Raji (cell line): ENCODE measurements around the gene ARHGAP15.

ENCODE experiments used
- POLR2A ChIP-seq: IDR thresholded peaks from 2 replicates; pipeline ENCODE4 v1.6.1; 2011; ENCODE audit warnings: low read depth, low read length, control low read depth; ENCODE audit not compliant: insufficient read depth

The ARHGAP15 gene

DNA sequence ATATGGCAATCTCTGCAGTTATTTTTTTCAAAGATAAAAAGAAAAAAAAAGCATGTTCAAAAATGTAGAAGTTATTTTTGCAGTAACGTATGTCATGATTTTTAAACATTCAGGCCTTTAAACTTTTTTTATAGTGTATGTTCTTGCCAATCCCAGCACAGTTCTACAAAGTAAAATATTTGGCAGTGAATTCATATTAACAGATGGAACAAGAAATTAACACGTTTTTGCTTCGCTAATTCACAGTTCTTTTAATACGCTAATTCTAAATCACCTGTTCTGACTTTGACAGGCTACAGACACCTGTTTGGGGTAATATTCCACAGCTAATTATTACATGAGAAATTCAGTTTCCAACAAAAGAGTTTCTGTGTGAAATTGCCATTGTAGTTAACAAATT lies 183.2 kb downstream of the ARHGAP15 start:
- TF ChIP-seq POLR2A = no peak

DNA sequence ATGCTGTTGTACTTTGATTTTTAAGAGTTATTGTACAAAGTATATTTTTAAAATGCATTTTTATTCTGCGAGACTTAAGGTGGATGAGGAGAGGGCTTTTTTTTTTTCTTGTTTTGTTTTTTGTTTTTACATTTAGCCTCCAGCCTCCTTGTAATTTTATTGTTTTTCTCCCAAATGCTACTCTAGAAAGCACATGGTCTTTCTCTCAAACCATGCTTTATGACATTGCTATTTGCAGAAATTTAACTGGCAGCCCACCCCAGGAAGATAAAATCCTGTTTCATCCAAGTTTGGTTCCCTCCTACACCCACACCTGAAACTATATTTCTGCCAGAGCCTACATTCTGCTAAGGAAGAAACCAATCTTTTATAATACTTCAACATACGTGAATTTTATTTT lies 184.6 kb downstream of the ARHGAP15 start:
- TF ChIP-seq POLR2A = no peak

DNA sequence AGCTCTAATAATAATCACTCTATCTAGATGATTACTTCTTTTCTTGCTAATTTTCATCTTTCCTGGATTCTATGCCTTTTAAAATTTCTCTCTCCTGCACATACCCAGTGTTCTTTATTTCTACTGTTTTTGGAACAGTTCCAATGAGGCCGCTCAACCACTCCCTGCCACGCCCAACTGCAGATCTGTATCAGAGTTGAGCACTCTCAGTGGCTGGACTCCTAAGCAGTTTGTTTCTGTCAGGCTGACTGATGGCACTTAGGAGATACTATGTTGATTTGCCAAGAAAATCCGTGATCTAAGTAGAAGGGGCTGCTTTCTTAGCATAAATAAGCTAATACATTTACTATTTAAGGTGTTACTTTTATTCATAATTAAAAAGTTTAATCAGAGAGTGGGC lies 192.8 kb downstream of the ARHGAP15 start:
- TF ChIP-seq POLR2A = no peak

DNA sequence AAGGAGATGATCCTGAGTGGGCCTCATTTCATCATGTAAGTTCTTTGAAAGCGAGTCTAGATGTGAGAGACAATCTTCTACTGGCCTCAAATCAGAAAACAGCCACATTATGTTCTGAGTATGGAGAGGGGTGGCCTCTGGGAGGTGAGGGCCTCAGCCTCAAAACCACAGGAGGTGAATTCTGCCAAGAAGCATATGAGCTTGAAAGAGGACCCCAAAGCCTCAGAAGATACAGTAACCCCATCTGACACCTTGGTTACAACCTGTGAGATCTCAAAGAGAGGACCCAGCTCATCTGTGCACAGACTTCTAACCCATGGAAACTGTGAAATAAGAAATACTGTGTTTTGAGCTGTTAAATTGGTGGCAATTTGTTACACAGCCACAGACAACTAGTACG lies 200.1 kb downstream of the ARHGAP15 start:
- TF ChIP-seq POLR2A = no peak

DNA sequence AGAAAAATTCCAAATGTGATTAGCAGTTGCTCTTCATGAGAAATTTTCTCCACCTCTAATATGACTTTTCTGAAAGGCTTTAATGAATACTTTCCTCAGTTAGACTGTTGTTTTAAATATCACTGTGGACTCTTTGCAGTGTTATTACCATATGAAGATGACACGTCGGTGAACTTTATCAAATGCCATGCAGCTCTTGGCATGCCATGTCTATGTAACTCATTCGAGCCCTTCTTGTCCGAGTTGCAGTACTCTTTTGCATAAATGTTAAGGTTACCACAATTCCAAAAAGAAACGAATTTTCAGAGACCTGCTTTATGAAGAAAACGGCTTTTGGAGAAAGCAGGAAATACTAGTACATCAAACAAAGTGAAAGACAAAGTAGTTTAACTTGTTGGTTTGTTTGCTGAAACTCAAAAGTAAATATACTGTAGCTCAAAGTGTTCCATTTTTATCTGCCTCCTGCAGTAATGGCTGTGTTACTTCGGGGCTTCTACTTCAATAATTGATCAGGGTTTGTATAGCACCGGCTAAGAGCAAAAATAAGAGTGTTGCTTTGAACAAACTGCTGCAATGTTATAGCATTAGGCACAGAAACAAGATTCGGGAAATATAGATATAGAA lies 204.1 kb downstream of the ARHGAP15 start:
- TF ChIP-seq POLR2A = no peak

DNA sequence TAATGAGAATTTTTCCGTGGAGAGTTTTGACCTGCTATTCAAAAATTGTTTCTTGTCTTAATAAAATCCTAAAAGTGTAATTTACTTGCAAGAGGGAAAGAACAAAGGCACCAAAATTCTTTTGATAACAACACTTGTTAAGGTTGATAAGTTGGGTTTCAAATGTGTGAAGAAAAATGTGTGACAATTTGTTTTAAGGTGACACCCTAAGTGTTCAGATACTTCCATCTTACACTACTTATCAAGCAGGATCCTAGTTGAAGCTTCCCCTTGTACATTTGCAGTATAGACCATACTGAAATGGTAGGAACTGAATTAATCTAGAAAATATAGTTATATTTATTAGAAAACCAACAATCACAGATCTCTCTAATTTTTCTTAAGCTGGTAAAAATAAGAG lies 204.6 kb downstream of the ARHGAP15 start:
- TF ChIP-seq POLR2A = no peak

DNA sequence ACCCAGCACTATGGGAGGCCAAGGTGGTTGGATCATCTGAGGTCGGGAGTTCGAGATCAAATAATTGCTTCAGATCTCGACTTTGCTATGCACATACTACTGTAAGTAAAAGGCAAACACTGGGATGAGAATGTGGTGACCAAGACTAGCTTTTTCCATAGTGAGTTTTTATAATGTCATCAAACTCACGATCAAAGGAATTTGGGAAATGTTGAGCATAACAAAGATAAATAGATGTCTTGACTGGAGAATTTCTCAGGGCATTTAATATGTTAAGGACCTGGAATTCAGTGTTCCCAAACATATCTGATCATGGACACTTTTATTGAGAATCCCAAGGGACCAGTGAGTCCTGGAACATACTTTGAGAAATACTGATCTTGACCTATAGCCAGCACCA lies 205.6 kb downstream of the ARHGAP15 start:
- no peak for TF ChIP-seq POLR2A

DNA sequence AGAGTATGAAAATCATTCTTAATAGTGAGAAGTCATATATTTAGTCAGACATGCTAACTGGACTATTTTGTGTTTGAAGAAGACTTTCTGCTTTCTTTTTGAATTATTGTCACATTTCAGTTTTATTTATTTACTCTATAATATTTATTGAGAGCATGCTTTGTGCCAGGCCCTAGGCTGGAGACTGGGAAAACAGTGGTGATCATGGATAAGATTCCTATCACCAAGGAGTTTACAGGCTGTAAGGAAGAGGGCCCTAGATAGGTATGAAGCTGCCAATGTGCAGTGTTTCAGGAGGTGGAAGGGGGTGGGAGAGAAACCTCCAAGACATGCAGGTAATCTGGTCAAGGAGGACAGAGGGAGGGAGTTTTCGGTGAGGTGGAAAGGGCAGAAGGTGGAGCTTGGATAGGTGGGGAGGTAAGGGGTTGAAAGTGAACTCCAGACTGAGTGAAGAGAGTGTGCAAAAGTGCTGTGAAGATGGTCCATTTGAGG lies 207.5 kb downstream of the ARHGAP15 start:
- TF ChIP-seq POLR2A = no peak

DNA sequence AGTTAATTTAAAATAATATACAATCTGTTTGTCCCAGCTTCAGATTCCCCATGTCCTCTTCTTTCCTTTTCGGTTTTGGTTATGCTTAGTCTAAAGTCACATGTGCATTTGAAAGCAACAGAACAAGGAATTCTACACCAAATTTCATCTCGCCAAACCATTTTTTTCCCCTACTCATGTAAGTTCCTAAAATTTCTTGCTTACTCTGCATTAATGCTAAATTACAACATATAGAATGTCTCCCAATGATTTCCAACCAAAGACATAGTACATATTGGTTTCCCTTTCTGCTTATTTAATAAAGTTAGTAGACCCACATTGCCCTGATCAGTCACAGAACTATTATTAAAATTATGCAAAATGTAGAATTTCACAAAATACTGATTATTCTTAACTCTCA lies 212.3 kb downstream of the ARHGAP15 start:
- TF ChIP-seq POLR2A = no peak

DNA sequence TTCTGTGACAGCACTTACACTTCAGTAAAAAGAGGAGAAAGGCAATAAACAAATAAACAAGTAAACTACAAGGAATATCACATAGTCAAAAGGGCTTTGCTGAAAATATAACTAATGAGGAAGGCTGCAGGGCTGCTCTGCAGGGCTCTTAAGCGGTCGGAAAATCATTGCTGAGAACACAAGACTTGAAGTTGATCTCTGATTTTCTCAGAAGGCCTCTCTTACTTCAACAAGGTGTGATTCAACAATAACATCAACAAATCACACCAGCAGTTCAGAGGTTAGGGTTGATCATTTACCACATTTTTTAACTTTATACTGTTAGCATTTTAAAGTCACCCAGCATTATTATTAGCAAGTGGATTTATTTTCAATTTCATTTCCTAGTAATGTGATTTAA lies 215.6 kb downstream of the ARHGAP15 start:
- TF ChIP-seq POLR2A = no peak

DNA sequence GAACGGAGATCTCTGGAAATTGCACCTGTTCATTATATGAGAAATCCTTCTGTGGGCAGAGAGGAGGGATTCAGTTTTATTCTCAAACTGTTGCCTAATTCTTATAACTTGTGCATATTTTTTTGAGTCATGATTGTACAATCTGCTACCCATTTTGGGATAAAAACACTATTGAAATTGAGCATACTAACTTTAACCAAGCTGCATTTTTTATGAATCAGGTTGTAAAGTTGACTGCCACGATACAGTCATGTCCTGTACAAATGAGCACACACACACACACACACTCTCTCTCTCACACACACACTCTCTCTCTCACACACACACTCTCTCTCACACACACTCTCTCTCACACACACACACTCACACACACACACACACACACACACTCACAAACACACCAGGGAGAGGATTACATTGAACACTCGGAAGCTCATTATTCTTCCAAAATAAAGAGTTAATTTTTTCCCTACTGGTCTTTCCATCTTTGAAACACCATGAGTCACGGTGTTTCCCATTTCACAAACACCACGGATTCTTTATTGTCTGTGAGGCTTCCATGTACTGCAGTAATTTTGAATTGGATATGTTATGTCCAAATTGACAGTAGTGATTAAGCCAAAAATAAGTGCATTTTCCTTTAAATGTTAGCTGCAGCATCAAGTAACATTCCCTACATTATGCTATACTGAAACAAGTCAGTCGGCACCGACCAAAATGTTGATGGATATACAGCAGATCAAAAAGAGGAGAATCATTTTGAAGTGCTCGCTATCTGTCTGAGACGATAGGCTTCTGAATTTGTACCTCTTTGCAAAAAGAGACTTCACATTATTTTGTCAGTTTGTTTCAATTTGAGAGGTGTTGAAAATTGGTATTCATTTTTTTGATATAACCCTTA lies 216.9 kb downstream of the ARHGAP15 start:
- TF ChIP-seq POLR2A = no peak

DNA sequence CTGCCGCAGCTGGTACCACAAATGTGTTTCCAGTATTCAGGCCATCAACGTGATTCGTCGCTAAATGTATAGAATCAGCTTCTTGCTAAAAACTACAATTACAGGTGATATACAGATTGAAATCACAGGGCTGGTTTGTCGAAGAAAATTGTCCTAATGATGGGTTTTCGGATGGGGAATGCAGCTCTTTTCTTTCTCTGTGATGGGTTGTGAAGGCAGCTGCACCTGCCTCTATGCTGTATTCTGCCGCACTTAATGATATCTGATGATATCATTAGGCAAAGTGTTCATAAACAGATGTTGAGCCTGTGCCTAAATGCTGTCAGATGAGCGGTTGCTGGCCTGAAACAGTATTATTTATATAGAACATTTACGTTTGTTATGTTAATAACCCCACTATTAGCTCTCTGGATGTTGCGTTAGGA lies 218.1 kb downstream of the ARHGAP15 start:
- no peak for TF ChIP-seq POLR2A

DNA sequence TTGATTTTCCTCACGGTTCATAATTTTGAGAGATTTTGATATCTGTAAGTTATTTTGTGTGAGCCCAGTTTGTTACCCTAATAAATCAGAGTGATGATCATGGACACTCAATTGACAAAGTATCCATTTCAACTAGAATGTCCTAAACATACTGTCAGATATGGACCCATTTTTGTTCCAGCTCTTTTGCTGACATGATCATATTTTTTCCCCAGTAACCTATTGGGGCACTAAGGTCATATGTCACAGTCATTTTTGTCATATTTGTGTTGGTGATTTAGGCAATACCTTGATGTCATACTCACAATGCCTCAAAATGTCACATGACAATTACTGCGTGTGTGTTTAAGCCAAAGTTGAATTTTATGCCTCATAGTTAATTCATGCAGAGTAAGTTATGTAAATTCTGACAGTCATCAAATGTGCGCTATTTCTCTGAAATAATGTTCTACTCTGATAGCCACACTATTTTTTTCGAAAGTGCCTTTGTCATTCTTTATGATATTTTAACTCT lies 218.7 kb downstream of the ARHGAP15 start:
- no peak for TF ChIP-seq POLR2A

DNA sequence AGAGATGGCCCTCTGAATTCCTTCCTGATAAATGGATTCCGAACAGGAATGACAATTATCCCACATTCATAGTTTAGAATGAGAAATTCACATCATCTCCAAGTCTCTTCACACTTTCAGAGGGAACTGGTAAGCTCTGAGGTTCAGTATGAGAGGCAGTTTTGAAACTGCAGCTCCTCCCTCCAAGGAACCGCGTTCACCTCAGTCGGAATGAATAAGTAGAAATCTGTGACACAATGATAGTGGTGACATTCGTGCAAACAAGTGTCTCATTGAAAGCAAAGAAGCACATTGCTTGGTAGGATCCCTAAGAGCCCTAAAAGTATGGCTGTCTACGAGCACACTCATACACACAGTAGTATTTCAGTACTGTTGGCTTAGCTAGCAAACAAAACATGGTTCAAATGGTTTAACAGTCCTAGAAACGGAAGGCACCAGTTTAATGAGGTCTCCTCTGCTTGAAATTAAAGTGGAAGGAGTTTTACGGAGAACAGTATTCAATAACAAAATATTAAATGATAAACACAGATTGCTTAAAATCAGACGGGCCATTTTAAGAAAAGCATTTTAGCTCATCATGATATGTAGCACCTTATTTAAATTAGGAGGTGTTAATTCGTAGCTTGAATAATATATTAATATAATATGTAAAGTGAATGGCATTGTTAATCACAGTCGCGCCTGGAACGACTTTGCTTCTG lies 225.0 kb downstream of the ARHGAP15 start:
- no peak for TF ChIP-seq POLR2A

DNA sequence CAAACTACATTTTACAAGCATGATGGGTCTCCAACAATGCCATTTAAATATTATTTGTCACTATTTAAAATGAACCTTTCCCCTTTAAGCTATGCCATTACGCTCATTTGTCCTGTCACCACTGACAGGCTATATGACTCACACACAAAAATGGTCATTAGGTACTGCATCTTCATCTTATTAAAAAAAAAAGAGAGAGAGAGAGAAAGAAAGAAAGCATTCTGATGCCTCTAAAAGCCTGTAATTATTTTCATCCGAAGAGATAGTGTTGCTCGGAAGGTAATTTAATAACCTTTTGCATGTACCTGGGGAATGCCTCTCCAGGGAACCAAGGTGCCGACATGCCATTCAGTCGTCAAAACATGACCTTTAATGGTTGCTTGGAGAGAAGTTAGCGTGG lies 226.7 kb downstream of the ARHGAP15 start:
- TF ChIP-seq POLR2A = no peak
